ENCODE data around the gene BPHL.
"Not testable (repeated sequence)": the region's sequence is repeated elsewhere in the genome, so short reads cannot be mapped to it uniquely, and the experiment has no call there.

The BPHL gene

GRCh38 chr6:3179945-3180344 is 61.4 kb downstream of the BPHL start:
- not testable (repeated sequence) for DNase-seq (ENCODE audit: low spot score)

- no peak for DNase-seq (ENCODE audit: low spot score)
Measured at GRCh38 chr6:3181105-3181504, 62.6 kb downstream of the BPHL start.

- DNase-seq (ENCODE audit: low spot score): no peak
Measured at GRCh38 chr6:3183066-3183465, 64.6 kb downstream of the BPHL start.

GRCh38 chr6:3186974-3187382 is 68.5 kb downstream of the BPHL start:
- DNase-seq (ENCODE audit: low spot score): no peak

- DNase-seq (ENCODE audit: low spot score): no peak
Measured at GRCh38 chr6:3188262-3188661, 69.8 kb downstream of the BPHL start.

- not testable (repeated sequence) for DNase-seq (ENCODE audit: low spot score)
Measured at GRCh38 chr6:3189192-3189591, 70.7 kb downstream of the BPHL start.

- no peak for DNase-seq (ENCODE audit: low spot score)
Measured at GRCh38 chr6:3190056-3190455, 71.5 kb downstream of the BPHL start.

- DNase-seq (ENCODE audit: low spot score): no peak
Measured at GRCh38 chr6:3190779-3191178, 72.3 kb downstream of the BPHL start.

- no peak for DNase-seq (ENCODE audit: low spot score)
Measured at GRCh38 chr6:3193102-3193849, 74.8 kb downstream of the BPHL start.

- DNase-seq (ENCODE audit: low spot score): no peak
Measured at GRCh38 chr6:3194535-3195419, 76.3 kb downstream of the BPHL start.

- no peak for DNase-seq (ENCODE audit: low spot score)
Measured at GRCh38 chr6:3195420-3195694, 76.8 kb downstream of the BPHL start.

GRCh38 chr6:3195695-3196497 is 77.4 kb downstream of the BPHL start:
- no peak for DNase-seq (ENCODE audit: low spot score)

- DNase-seq (ENCODE audit: low spot score): no peak
Measured at GRCh38 chr6:3196770-3197169, 78.3 kb downstream of the BPHL start.

GRCh38 chr6:3197734-3198133 is 79.2 kb downstream of the BPHL start:
- DNase-seq (ENCODE audit: low spot score): not testable (repeated sequence)

- DNase-seq (ENCODE audit: low spot score): no peak
Measured at GRCh38 chr6:3199382-3199781, 80.9 kb downstream of the BPHL start.

GRCh38 chr6:3200682-3201081 is 82.2 kb downstream of the BPHL start:
- DNase-seq (ENCODE audit: low spot score): no peak

GRCh38 chr6:3201388-3201787 is 82.9 kb downstream of the BPHL start:
- DNase-seq (ENCODE audit: low spot score): no peak

All from germinal center (tissue), 1 donor.